HFF-Myc (cell line): ENCODE results near the gene PLOD1.

Experiments
- DNase-seq: peaks from one replicate; pipeline ENCODE4 v3.0.0-alpha.2; 2011; ENCODE audit warnings: low read depth; ENCODE audit errors: extremely low read depth
- H3K4me3 ChIP-seq: replicated peaks from 2 replicates; pipeline ENCODE4 v1.5.1; 2011; ENCODE audit warnings: low read depth, mild to moderate bottlenecking, control low read depth, low read length
- CTCF ChIP-seq: IDR thresholded peaks from 2 replicates; pipeline ENCODE4 v1.5.1; 2012; ENCODE audit warnings: mild to moderate bottlenecking, low read depth, low read length, control low read depth; ENCODE audit errors: missing control alignments

The PLOD1 gene

GRCh38 chr1:11985171-11985570 is 50.7 kb downstream of the PLOD1 start:
- H3K4me3 ChIP-seq = no peak overlapping the region
- no peak for DNase-seq
- TF ChIP-seq CTCF = no peak

- H3K4me3 ChIP-seq = no peak overlapping the region
- TF ChIP-seq CTCF = no peak
- peak; percentile 63 for DNase-seq
Observed at GRCh38 chr1:11985851-11986250, 51.3 kb downstream of the PLOD1 start.

- no peak for DNase-seq
- TF ChIP-seq CTCF = no peak
- no peak overlapping the region for H3K4me3 ChIP-seq
Observed at GRCh38 chr1:11989669-11990068, 55.2 kb downstream of the PLOD1 start.

- H3K4me3 ChIP-seq = no peak overlapping the region
- TF ChIP-seq CTCF = no peak
- DNase-seq = no peak
Observed at GRCh38 chr1:11990303-11991032, 56.0 kb downstream of the PLOD1 start.

GRCh38 chr1:11991969-11992676 is 57.6 kb downstream of the PLOD1 start:
- no peak for TF ChIP-seq CTCF
- no peak for DNase-seq
- no peak overlapping the region for H3K4me3 ChIP-seq

GRCh38 chr1:11997081-11997850 is 62.7 kb downstream of the PLOD1 start:
- TF ChIP-seq CTCF = no peak
- no peak overlapping the region for H3K4me3 ChIP-seq

More at GRCh38 chr1:11997081-11997850, 62.7 kb downstream of the PLOD1 start:
- no peak for DNase-seq
